DLD1 (cell line): ENCODE measurements around the gene WDR18.
"Not testable (repeated sequence)": the region's sequence is repeated elsewhere in the genome, so short reads cannot be mapped to it uniquely, and the experiment has no call there.

Source experiments
- in situ Hi-C: cut with HindIII; loops from 2 replicates; pipeline ENCODE4 v1.10.0; 2017; ENCODE audit warnings: low sequenced_read_pairs

Gene WDR18

GRCh38 chr19:950352-951066, 33.6 kb upstream of the WDR18 start:
- in situ Hi-C loops = no loop called here

GRCh38 chr19:952049-952679, 32.0 kb upstream of the WDR18 start:
- in situ Hi-C loops = no loop called here

GRCh38 chr19:952680-953444, 31.3 kb upstream of the WDR18 start:
- in situ Hi-C loops = no loop called here

- in situ Hi-C loops = no loop called here
Measured at GRCh38 chr19:953445-954271, 30.5 kb upstream of the WDR18 start.

GRCh38 chr19:954272-954671, 29.9 kb upstream of the WDR18 start:
- in situ Hi-C loops = no loop called here

GRCh38 chr19:954672-955494, 29.3 kb upstream of the WDR18 start:
- in situ Hi-C loops = no loop called here

GRCh38 chr19:955803-956765, 28.1 kb upstream of the WDR18 start:
- in situ Hi-C loops = no loop called here

- in situ Hi-C loops = no loop called here
Measured at GRCh38 chr19:956766-957440, 27.2 kb upstream of the WDR18 start.

- in situ Hi-C loops = not testable (repeated sequence)
Measured at GRCh38 chr19:957578-957977, 26.6 kb upstream of the WDR18 start.

GRCh38 chr19:958967-959855, 24.9 kb upstream of the WDR18 start:
- in situ Hi-C loops = no loop called here

- in situ Hi-C loops = no loop called here
Measured at GRCh38 chr19:960020-960419, 24.1 kb upstream of the WDR18 start.

GRCh38 chr19:960601-960938, 23.6 kb upstream of the WDR18 start:
- in situ Hi-C loops = no loop called here

- in situ Hi-C loops = no loop called here
Measured at GRCh38 chr19:961866-962620, 22.1 kb upstream of the WDR18 start.

- in situ Hi-C loops = no loop called here
Measured at GRCh38 chr19:962683-963400, 21.3 kb upstream of the WDR18 start.

GRCh38 chr19:963486-963951, 20.6 kb upstream of the WDR18 start:
- in situ Hi-C loops = no loop called here

GRCh38 chr19:964116-964520, 20.0 kb upstream of the WDR18 start:
- in situ Hi-C loops = no loop called here
